ENCODE results near the gene THUMPD3.

GRCh38 chr3:9392041-9392440 lies 29.2 kb downstream of the THUMPD3 start:
- no peak for TF ChIP-seq ZFP30 (CRISPR knock-in tag; IDR thresholded peaks at IDR 0.05)
- no peak for TF ChIP-seq TSHZ2 (CRISPR knock-in tag; IDR thresholded peaks at IDR 0.05)
- no peak for TF ChIP-seq RARB (CRISPR knock-in tag; IDR thresholded peaks at IDR 0.05)
- no peak for TF ChIP-seq PATZ1 (CRISPR knock-in tag; IDR thresholded peaks at IDR 0.05; ENCODE audit: borderline replicate concordance)
- no peak for TF ChIP-seq CREB5 (CRISPR knock-in tag; IDR thresholded peaks at IDR 0.05; ENCODE audit: low read depth)
- no peak for TF ChIP-seq PPARA (CRISPR knock-in tag; IDR thresholded peaks at IDR 0.05; ENCODE audit: borderline replicate concordance)
- no peak for TF ChIP-seq TOX (CRISPR knock-in tag; IDR thresholded peaks at IDR 0.05; ENCODE audit: borderline replicate concordance)
- no peak for TF ChIP-seq BACH2 (CRISPR knock-in tag; IDR thresholded peaks at IDR 0.05; ENCODE audit: borderline replicate concordance)
- no peak for TF ChIP-seq CSRNP3 (CRISPR knock-in tag; IDR thresholded peaks at IDR 0.05)
- TF ChIP-seq ISL1 (CRISPR knock-in tag; IDR thresholded peaks at IDR 0.05), result no peak
- TF ChIP-seq ZNF70 (CRISPR knock-in tag; IDR thresholded peaks at IDR 0.05), result no peak
- TF ChIP-seq OSR1 (CRISPR knock-in tag; IDR thresholded peaks at IDR 0.05), result no peak
- TF ChIP-seq SNAI2 (CRISPR knock-in tag; IDR thresholded peaks at IDR 0.05), result no peak
